Kidney (tissue), 14 donors: ENCODE results near the gene TRPC4. TPM values are rescaled to one million over a fixed set of nuclear protein-coding genes. Genes with fewer than 3 reads are reported as not detected.
A peak's percentile ranks its signal among the peaks of the same experiment; 100 is the strongest.
"Not testable (repeated sequence)": the region's sequence is repeated elsewhere in the genome, so short reads cannot be mapped to it uniquely, and the experiment has no call there.

Experiments
- DNase-seq, 5 donors: peaks; one replicate each; pipeline ENCODE4 v3.0.0-alpha.2; 2013 to 2020
- FAIRE-seq: peaks from 2 replicates; lab custom pipeline; 2012; peaks lifted over from hg19 to GRCh38; lab: Jason Lieb, UNC
- H3K27ac ChIP-seq, 2 donors: one replicate each; pipeline ENCODE4 v1.7.0; 2013; ENCODE audit warnings: low read depth in 2 of 2, low read length in 2 of 2, inconsistent platforms in 1 of 2
- H3K27me3 ChIP-seq: one replicate; pipeline ENCODE4 v1.7.1; 2013; ENCODE audit warnings: low read length, inconsistent platforms; ENCODE audit not compliant: control insufficient read depth, insufficient read depth
- H3K36me3 ChIP-seq, 3 donors: one replicate each; pipeline versions ENCODE4 v1.7.0 to v1.7.1; 2013; ENCODE audit warnings: low read length in 3 of 3, control low read depth in 1 of 3, inconsistent platforms in 1 of 3; ENCODE audit not compliant: insufficient read depth in 3 of 3, control insufficient read depth in 2 of 3
- H3K4me1 ChIP-seq, 3 donors: one replicate each; pipeline versions ENCODE4 v1.7.0 to v1.7.1; 2013; ENCODE audit warnings: low read length in 3 of 3, inconsistent platforms in 1 of 3, low read depth in 1 of 3; ENCODE audit not compliant: control insufficient read depth in 2 of 3, insufficient read depth in 2 of 3
- H3K4me3 ChIP-seq, 3 donors: one replicate each; pipeline versions ENCODE4 v1.7.0 to v1.8.1; 2013; ENCODE audit warnings: low read length in 3 of 3, control low read depth in 1 of 3, inconsistent platforms in 1 of 3
- H3K9ac ChIP-seq, 3 donors: one replicate each; pipeline versions ENCODE4 v1.7.0 to v1.7.1; 2013; ENCODE audit warnings: low read length in 3 of 3, control low read depth in 1 of 3, inconsistent platforms in 1 of 3
- H3K9me3 ChIP-seq, 3 donors: one replicate each; pipeline versions ENCODE4 v1.7.0 to v1.7.1; 2013; ENCODE audit warnings: low read length in 3 of 3, control low read depth in 1 of 3, inconsistent platforms in 1 of 3; ENCODE audit not compliant: control insufficient read depth in 2 of 3, insufficient read depth in 1 of 3
- intact Hi-C: fragments of 100-400 bp; cut with DNase I; formaldehyde crosslinking; loops from one replicate; pipeline ENCODE4 v1.11.1; 2022
- polyA plus RNA-seq: library from polyadenylated mRNA; stranded (reverse); fragments of 350-450 nt; fragmentation: Illumina TruSeq; extraction: RNeasy Lipid Tissue Mini Kit (QIAGEN cat#74804); gene quantifications from one replicate; pipeline ENCODE4 v1.2.3, GENCODE V29; 2014; ENCODE audit warnings: low read depth, low replicate concordance; ENCODE audit not compliant: insufficient read depth
- total RNA-seq: library from RNA; stranded (reverse); fragmentation: NEBNext Ultra II Directional; extraction: Animal tissue kit (Norgen Biotek cat#: 25700); gene quantifications from one replicate; pipeline ENCODE4 v1.2.1, GENCODE V29; 2021
- TF ChIP-seq, protein P1 (sequence below): IDR thresholded peaks from 3 replicates; pipeline ENCODE4 v1.5.1; 2012; ENCODE audit warnings: mild to moderate bottlenecking, moderate library complexity, borderline replicate concordance; ENCODE audit not compliant: insufficient read depth; ENCODE audit errors: extremely low read depth
- donor health status: control.
- donor health status: control.
- donor health status: control.
- donor health status: control.
- donor health status: control.
- donor health status: DM: yes; HTN: yes; CAD: no.
- donor health status: Normal renal cell carcinoma (clear cell type).

TRPC4 gene
- total and polyA plus RNA-seq, 2 donors from 2014 or later, result 0.62 to 2.9 TPM

DNA sequence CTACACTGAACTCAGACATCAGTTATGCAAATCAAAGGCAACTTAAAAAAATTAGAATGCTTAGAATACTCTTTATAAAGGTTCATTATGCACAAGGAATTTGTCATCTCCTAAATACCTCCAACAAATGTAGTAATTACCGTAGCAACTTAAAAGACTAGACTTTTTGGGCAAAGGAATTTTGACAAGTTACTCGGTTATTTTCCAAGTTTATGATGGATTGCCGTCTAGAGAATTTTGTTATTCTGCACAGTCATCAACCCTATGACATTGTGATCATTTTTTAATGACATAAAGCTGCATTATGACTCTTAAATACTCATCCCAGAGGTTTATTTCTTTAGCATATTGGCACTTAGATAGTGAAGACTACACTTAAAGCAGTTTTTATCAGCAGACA is 71.9 kb downstream of the TRPC4 start:
- Histone ChIP-seq H3K4me1 (no peaks in the 10 kb centered on the region), H3K27me3 (no peaks in the 10 kb centered on the region), H3K9me3 (no peaks in the 10 kb centered on the region), H3K27ac (no peak overlapping the region), H3K36me3 (no peaks in the 10 kb centered on the region), H3K4me3 (no peak overlapping the region), H3K9ac (no peak overlapping the region)
- DNase-seq, result no peak
- intact Hi-C loops, result no loop called here
- no peak for FAIRE-seq
- TF ChIP-seq, protein P1, sequence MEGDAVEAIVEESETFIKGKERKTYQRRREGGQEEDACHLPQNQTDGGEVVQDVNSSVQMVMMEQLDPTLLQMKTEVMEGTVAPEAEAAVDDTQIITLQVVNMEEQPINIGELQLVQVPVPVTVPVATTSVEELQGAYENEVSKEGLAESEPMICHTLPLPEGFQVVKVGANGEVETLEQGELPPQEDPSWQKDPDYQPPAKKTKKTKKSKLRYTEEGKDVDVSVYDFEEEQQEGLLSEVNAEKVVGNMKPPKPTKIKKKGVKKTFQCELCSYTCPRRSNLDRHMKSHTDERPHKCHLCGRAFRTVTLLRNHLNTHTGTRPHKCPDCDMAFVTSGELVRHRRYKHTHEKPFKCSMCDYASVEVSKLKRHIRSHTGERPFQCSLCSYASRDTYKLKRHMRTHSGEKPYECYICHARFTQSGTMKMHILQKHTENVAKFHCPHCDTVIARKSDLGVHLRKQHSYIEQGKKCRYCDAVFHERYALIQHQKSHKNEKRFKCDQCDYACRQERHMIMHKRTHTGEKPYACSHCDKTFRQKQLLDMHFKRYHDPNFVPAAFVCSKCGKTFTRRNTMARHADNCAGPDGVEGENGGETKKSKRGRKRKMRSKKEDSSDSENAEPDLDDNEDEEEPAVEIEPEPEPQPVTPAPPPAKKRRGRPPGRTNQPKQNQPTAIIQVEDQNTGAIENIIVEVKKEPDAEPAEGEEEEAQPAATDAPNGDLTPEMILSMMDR, result no peak

DNA sequence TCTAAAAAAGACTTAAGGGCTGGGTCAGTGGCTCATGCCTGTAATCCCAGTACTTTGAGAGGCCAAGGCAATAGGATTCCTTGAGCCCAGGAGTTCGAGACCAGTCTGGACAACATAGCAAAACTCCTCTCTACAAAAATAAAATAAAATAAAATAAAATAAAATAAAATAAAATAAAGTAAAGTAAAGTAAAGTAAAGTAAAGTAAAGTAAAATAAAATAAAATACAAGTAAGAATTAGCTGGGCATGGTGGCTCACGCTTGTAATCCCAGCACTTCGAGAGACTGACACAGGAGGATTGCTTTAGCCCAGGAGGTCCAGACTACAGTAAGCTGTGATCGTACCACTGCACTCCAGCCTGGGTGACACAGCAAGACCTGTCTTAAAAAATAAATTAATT is 72.8 kb downstream of the TRPC4 start:
- H3K9ac ChIP-seq, H3K4me3 ChIP-seq, DNase-seq, intact Hi-C loops, H3K4me1 ChIP-seq, H3K27me3 ChIP-seq, H3K36me3 ChIP-seq, H3K27ac ChIP-seq, H3K9me3 ChIP-seq: not testable (repeated sequence)
- FAIRE-seq, result peak; percentile 45

DNA sequence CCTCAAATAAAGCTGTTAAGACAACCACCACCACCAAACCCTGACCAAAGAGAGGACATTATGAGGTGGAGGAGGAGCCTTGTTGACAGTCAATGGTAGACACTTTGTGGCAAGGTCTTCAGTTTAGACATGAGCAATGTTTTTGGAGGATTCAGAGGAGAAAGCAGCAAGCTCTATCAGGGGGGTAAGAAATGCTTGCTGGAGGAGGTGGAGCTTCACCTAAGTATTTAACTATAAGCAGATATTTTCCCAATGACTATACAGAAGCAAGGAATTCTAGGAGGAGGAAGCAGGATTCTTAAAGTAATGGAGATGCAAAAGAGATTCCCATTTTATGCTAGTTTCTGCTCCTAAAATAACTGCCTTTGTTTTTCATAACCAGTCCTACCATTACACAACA is 74.2 kb downstream of the TRPC4 start:
- no peak overlapping the region for H3K9ac ChIP-seq
- intact Hi-C loops, result no loop called here
- FAIRE-seq (no peak), DNase-seq (no peak)
- no peaks in the 10 kb centered on the region for H3K27me3 ChIP-seq
- H3K4me3 ChIP-seq, result no peak overlapping the region
- no peak overlapping the region for H3K27ac ChIP-seq
- H3K36me3 ChIP-seq, result no peaks in the 10 kb centered on the region
- H3K4me1 ChIP-seq, result no peaks in the 10 kb centered on the region
- TF ChIP-seq, protein P1, result no peak
- no peaks in the 10 kb centered on the region for H3K9me3 ChIP-seq

DNA sequence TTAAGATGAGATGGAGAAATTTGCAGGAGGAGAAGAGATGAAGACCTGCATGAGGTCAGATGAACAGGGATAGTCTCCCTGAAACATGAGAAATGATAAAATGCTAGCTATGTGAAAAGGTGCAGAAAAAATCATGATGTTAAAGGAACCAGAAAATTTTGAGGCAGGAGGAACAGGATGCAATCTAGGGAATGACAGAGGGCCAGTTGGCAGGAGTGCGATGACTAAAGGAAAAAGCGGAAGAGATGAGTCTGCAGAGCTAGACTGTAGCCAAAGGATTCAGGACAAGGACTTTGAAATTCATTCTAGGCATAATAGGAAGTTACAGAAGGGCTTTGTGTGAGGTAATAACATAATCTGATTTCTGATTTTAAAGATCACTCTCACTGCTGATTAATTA is 77.9 kb downstream of the TRPC4 start:
- no peaks in the 10 kb centered on the region for H3K27me3 ChIP-seq
- H3K9ac ChIP-seq, result no peak overlapping the region
- H3K27ac ChIP-seq, result no peak overlapping the region
- intact Hi-C loops, result no loop called here
- no peak overlapping the region for H3K4me3 ChIP-seq
- H3K9me3 ChIP-seq, result no peaks in the 10 kb centered on the region
- H3K36me3 ChIP-seq, result no peaks in the 10 kb centered on the region
- no peak for FAIRE-seq
- TF ChIP-seq, protein P1, result no peak
- DNase-seq, result no peak
- no peaks in the 10 kb centered on the region for H3K4me1 ChIP-seq
